Germinal center (tissue), 1 donor: ENCODE results near the gene PDGFRB.

Source experiments
- DNase-seq: peaks from one replicate; pipeline ENCODE4 v3.0.0; 2012; ENCODE audit warnings: mixed read lengths, low spot score

Gene PDGFRB

GRCh38 chr5:150082374-150082773, 73.3 kb downstream of the PDGFRB start:
- DNase-seq, result no peak

- DNase-seq, result peak; percentile 64
Measured at GRCh38 chr5:150081541-150082283, 73.9 kb downstream of the PDGFRB start.

- no peak for DNase-seq
Measured at GRCh38 chr5:150080696-150081435, 74.8 kb downstream of the PDGFRB start.

GRCh38 chr5:150079909-150080461, 75.7 kb downstream of the PDGFRB start:
- no peak for DNase-seq

GRCh38 chr5:150078802-150079689, 76.6 kb downstream of the PDGFRB start:
- no peak for DNase-seq

DNA sequence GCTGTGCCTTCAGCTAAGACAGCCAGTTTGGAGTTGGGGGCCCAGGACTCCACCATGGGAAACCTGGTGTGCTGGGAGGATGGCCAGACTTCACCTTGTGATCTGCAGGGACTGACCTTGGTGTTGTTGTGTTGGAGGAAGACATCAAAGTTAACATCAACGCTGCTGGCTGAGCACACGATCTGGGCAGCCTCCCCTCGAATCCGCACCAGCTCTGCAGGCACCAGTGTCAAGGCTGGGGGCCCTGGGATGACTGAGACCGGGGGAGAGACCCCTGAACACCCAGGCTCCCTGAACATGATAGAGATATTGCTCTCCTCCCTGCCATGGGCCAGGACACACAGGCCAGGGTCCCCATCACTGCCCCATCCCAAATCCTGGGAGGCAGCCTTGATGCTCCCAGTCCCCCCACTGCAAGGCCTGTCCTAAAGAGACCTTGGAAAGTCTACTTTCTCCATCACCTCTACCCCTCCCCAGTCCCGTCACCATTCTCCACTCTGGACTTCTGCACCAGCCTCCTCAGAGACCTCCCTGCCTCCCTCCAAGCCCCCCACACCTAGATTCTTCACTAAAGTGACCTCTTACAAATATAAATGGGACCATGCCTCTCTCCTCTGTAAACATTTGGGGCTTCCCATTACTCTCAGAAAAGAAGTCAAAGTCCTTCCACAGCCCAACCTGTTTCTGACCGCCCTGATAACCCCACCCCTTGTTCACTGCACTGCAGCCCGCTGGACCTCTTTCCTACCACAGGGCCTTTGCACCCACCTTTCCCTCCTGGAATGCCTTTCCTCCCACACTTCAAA, 77.4 kb downstream of the PDGFRB start:
- DNase-seq, result no peak

- no peak for DNase-seq
Measured at GRCh38 chr5:150077060-150077459, 78.6 kb downstream of the PDGFRB start.

GRCh38 chr5:150075806-150076205, 79.8 kb downstream of the PDGFRB start:
- no peak for DNase-seq

DNA sequence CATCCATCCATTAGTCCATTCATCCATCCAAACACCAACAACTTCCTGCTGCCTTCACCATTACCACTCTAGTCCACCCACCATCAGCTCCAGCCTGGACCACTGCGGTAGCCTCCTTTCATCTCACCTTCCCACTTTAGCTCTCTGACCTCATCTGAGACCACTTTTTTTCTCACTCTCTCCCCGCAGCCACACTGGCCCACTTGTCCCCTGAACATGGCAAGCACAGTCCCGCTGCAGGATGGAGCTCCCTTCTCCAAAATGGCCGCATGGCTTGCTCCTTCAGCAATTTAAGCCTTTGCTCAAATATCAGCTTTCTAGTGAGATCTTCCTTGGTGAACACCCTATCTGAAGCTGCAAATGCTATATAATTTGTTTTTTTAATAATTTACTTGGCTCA, 80.4 kb downstream of the PDGFRB start:
- no peak for DNase-seq

- no peak for DNase-seq
Measured at GRCh38 chr5:150073677-150074076, 82.0 kb downstream of the PDGFRB start.

DNA sequence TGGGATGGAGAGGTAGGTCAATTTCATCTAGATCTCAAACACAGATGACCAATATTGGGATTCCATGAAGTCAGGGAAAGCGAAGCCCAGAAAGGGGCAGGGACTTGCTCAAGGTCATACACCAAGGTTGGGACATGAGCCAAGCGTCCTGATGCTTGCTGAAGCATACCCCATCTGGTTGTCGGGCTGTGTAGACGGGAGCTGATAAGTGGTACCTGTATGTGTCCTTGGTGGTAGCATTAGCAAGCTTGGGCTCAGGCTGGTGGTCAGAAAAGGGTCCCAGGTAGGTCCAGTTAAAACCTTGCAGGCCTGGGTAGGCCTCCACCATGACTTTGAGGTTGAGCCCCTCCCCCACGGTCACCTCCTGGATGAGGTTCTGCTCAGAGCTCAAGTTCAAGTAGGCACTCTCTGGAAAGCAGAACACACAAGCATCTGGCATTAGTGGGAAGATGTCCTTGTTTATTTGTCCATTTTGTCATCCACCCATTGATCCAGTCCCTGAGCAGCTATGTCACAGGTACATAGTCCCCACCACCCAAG, 82.5 kb downstream of the PDGFRB start:
- DNase-seq, result no peak

DNA sequence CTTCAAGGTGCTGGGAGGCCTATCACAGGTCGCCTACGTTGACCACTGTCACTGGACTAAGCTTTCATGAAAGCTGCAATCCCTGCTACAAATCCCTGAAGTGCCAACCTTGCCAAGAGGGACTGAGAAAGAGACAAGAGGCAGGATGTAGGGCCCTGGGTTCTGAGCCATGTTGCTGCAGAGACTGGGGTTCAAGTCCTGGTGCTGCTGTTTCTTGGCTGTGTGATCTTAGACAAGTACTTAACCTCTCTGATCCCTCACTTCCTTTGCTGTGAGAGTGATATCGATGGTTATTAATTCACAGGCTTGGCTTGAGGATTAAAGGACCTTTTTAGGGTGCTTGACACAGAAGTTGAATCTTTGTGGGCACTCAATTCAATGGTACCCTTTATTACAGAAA, 84.8 kb downstream of the PDGFRB start:
- no peak for DNase-seq

DNA sequence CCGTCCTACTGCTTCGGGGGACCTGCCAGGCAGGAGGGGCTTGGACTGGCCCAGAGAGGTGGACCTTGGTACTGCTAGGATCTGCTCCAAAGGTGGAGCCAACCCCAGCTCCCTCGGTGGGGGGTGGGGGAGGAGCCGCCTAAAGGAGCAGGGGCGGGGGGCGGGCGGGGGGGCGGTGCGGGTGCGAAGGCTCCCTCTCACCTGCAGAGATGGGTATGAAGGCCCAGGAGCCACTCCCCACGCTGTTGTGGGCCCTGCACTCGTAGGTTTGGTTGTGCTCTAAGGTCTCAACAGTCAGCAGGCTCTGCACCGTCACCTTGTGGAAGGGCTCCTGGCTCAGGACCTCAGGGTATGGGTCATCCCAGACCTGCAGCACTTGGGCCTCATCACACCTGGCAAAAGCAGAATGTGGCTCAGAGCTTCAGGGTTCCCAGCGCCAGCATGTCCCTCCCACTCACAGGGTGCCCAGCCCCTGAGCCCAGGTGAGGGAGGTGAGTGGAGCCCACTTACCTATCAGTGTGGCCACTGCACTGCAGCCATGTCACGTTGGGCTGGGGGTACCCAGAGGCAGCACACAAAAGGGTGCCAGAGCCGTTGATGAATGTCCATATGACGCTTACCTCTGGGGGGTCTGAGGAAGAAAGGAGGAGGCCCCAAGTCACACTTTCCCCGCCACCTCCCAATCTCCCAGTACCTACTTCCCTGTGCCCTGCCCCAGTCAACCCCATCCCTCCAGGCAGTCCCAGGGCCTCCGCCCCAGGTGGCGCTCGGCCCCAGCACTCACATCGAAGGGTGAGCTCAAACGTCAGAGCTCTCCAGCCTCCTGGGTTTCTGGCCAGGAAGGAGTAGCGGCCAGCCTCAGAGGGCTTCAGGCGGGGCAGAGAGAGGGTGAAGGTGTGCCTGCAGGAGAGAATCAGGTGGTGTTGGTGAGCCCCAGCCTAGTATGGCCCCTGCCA, 85.7 kb downstream of the PDGFRB start:
- DNase-seq, result no peak

- DNase-seq, result no peak
Measured at GRCh38 chr5:150068961-150069645, 86.5 kb downstream of the PDGFRB start.

GRCh38 chr5:150068472-150068871, 87.2 kb downstream of the PDGFRB start:
- DNase-seq, result no peak

- DNase-seq, result no peak
Measured at GRCh38 chr5:150068071-150068470, 87.6 kb downstream of the PDGFRB start.

- DNase-seq, result no peak
Measured at GRCh38 chr5:150067405-150067960, 88.2 kb downstream of the PDGFRB start.

GRCh38 chr5:150066901-150067396, 88.7 kb downstream of the PDGFRB start:
- no peak for DNase-seq

GRCh38 chr5:150066436-150066835, 89.2 kb downstream of the PDGFRB start:
- DNase-seq, result no peak
